HepG2 (cell line): ENCODE measurements around the gene TST. TPM values are rescaled to one million over a fixed set of nuclear protein-coding genes. Genes with fewer than 3 reads are reported as not detected.

ENCODE experiments used
- CBFB ChIP-seq: sonication (generic); formaldehyde crosslinking; IDR thresholded peaks from 2 replicates; pipeline ENCODE4 v1.4.0; 2020; ENCODE audit warnings: missing genetic modification reagents
- DPF2 ChIP-seq: sonication (generic); formaldehyde crosslinking; IDR thresholded peaks from 2 replicates; pipeline ENCODE4 v1.4.0; 2020; ENCODE audit warnings: mild to moderate bottlenecking, low read depth, missing genetic modification reagents, borderline replicate concordance
- E2F2 ChIP-seq: sonication (generic); formaldehyde crosslinking; IDR thresholded peaks from 2 replicates; pipeline ENCODE4 v1.4.0; 2020; ENCODE audit warnings: missing genetic modification reagents, borderline replicate concordance
- HNRNPLL ChIP-seq: fragments of 200-400 bp; formaldehyde crosslinking; IDR thresholded peaks from 2 replicates; pipeline ENCODE4 v1.6.1; 2017; ENCODE audit warnings: mild to moderate bottlenecking, low read depth, low read length; ENCODE audit not compliant: poor library complexity, severe bottlenecking
- MTA1 ChIP-seq: sonication (generic); formaldehyde crosslinking; IDR thresholded peaks from 2 replicates; pipeline ENCODE4 v1.4.0; 2020; ENCODE audit warnings: missing genetic modification reagents, mild to moderate bottlenecking, borderline replicate concordance
- MTERF4 ChIP-seq: sonication (generic); formaldehyde crosslinking; IDR thresholded peaks from 2 replicates; pipeline ENCODE4 v1.8.0; 2023; ENCODE audit warnings: mild to moderate bottlenecking, missing genetic modification reagents
- NFE2L2 ChIP-seq: fragments of 150-350 bp; IDR thresholded peaks from 2 replicates; pipeline ENCODE4 v1.6.1; 2014; ENCODE audit warnings: low read length
- PAF1 ChIP-seq: IDR thresholded peaks from 2 replicates; pipeline ENCODE4 v1.6.1; 2016; ENCODE audit warnings: missing genetic modification reagents, missing compliant biosample characterization
- RXRA ChIP-seq: sonication (generic); formaldehyde crosslinking; IDR thresholded peaks from 2 replicates; pipeline ENCODE4 v1.5.1; 2020; ENCODE audit warnings: missing genetic modification reagents
- SALL1 ChIP-seq: sonication (generic); formaldehyde crosslinking; IDR thresholded peaks from 2 replicates; pipeline ENCODE4 v1.8.0; 2022; ENCODE audit warnings: mild to moderate bottlenecking, missing genetic modification reagents
- STAT5B ChIP-seq: sonication (generic); formaldehyde crosslinking; IDR thresholded peaks from 2 replicates; pipeline ENCODE4 v1.4.0; 2020; ENCODE audit warnings: missing genetic modification reagents
- TEF ChIP-seq: sonication (generic); formaldehyde crosslinking; IDR thresholded peaks from 2 replicates; pipeline ENCODE4 v1.5.0; 2020; ENCODE audit warnings: missing genetic modification reagents
- U2AF1 ChIP-seq: fragments of 200-400 bp; formaldehyde crosslinking; optimal IDR thresholded peaks from 2 replicates; pipeline ENCODE3; 2017; ENCODE audit warnings: mild to moderate bottlenecking, low read depth, low read length
- ZBTB34 ChIP-seq: sonication (generic); formaldehyde crosslinking; IDR thresholded peaks from 2 replicates; pipeline ENCODE4 v1.8.0; 2022; ENCODE audit warnings: mild to moderate bottlenecking, missing genetic modification reagents
- ZBTB38 ChIP-seq: sonication (generic); formaldehyde crosslinking; IDR thresholded peaks from 2 replicates; pipeline ENCODE4 v1.5.1; 2020; ENCODE audit warnings: mild to moderate bottlenecking, missing genetic modification reagents
- ZEB1 ChIP-seq: IDR thresholded peaks from 2 replicates; pipeline ENCODE4 v1.6.1; 2012; ENCODE audit warnings: mild to moderate bottlenecking, low read depth, inconsistent platforms; ENCODE audit not compliant: insufficient replicate concordance
- ZNF251 ChIP-seq: sonication (generic); formaldehyde crosslinking; IDR thresholded peaks from 2 replicates; pipeline ENCODE4 v1.9.0; 2021; ENCODE audit warnings: mild to moderate bottlenecking, missing genetic modification reagents
- ZNF33B ChIP-seq: sonication (generic); formaldehyde crosslinking; IDR thresholded peaks from 2 replicates; pipeline ENCODE4 v1.5.1; 2020; ENCODE audit warnings: mild to moderate bottlenecking, missing genetic modification reagents
- ZNF780A ChIP-seq: sonication (generic); formaldehyde crosslinking; IDR thresholded peaks from 2 replicates; pipeline ENCODE4 v1.8.0; 2022; ENCODE audit warnings: mild to moderate bottlenecking, missing genetic modification reagents, moderate library complexity
- ZNF781 ChIP-seq: sonication (generic); formaldehyde crosslinking; IDR thresholded peaks from 2 replicates; pipeline ENCODE4 v1.5.1; 2020; ENCODE audit warnings: borderline replicate concordance, mild to moderate bottlenecking, missing genetic modification reagents; ENCODE audit errors: not compliant biosample characterization
- ZSCAN31 ChIP-seq: sonication (generic); formaldehyde crosslinking; IDR thresholded peaks from 2 replicates; pipeline ENCODE4 v1.5.0; 2020; ENCODE audit warnings: low read depth, mild to moderate bottlenecking, missing genetic modification reagents
- polyA plus RNA-seq, 8 experiments: library from polyadenylated mRNA; depleted of rRNA in 3 of 8; stranded (reverse) in 7 of 8; unstranded in 1 of 8; fragments of >200 nt; fragmentation: Illumina TruSeq in 4 of 8; extraction: Trizol in 4 of 8; gene quantifications; 2 replicates each; pipeline versions ENCODE4 v1.2.1 to v1.2.3, GENCODE V29; 2011 to 2016; ENCODE audit warnings: low read depth in 4 of 8, missing spikeins in 1 of 8, mixed read lengths in 1 of 8; ENCODE audit not compliant: insufficient read depth in 1 of 8
- total RNA-seq, 5 experiments: library from RNA; depleted of rRNA; stranded (reverse); fragments of >200 nt; fragmentation: Illumina TruSeq; extraction: Trizol; gene quantifications; 2 replicates each; pipeline ENCODE4 v1.2.3, GENCODE V29; 2016; ENCODE audit warnings: low read depth in 1 of 5

TST gene
- total and polyA plus RNA-seq, 2 of the 13 experiments (the other 11 are each of a cell fraction or from before 2014, with no cell fraction given): 44.6 to 63.6 TPM

GRCh38 chr22:37032535-37033460 lies 13.6 kb upstream of the TST start (continued):
- TF ChIP-seq SALL1 (CRISPR knock-in tag): peak; percentile 99
- peak; percentile 94 for TF ChIP-seq ZNF780A (CRISPR knock-in tag)
- TF ChIP-seq DPF2 (CRISPR knock-in tag): peak; percentile 92
- no peak for TF ChIP-seq HNRNPLL
- peak; percentile 40 for TF ChIP-seq U2AF1
- TF ChIP-seq ZEB1: peak; percentile 69
- peak; percentile 93 for TF ChIP-seq ZSCAN31
- TF ChIP-seq MTA1 (CRISPR knock-in tag): peak; percentile 87
- no peak; the same call in 1 of the 2 replicates for TF ChIP-seq NFE2L2
- no peak for TF ChIP-seq PAF1 (CRISPR knock-in tag)
- peak; percentile 77 for TF ChIP-seq ZBTB38 (CRISPR knock-in tag)
- TF ChIP-seq RXRA: peak; percentile 99
- TF ChIP-seq ZBTB34 (CRISPR knock-in tag): peak; percentile 98
- TF ChIP-seq TEF: no peak
- TF ChIP-seq STAT5B: peak; percentile 61; the same call in 1 of the 2 replicates
- TF ChIP-seq MTERF4: peak; percentile 80; the same call in 1 of the 2 replicates
- no peak for TF ChIP-seq ZNF251 (CRISPR knock-in tag)
- TF ChIP-seq ZNF781 (CRISPR knock-in tag): peak; percentile 94
- no peak for TF ChIP-seq E2F2 (CRISPR knock-in tag)
- no peak for TF ChIP-seq ZNF33B (CRISPR knock-in tag)
- TF ChIP-seq CBFB (CRISPR knock-in tag): peak; percentile 84
